Measurements from ENCODE around the gene DDC. TPM values are rescaled to one million over a fixed set of nuclear protein-coding genes. Genes with fewer than 3 reads are reported as not detected.

DDC gene
- total RNA-seq, 2 donors from 2014 or later = 1.5 to 1.9 TPM

GRCh38 chr7:50560865-50561351, 4.3 kb downstream of the DDC start:
- Histone ChIP-seq H3K4me1 (replicated peaks) (no peaks in the 10 kb centered on the region), H3K9me3 (no peaks in the 10 kb centered on the region), H3K27ac (no peak overlapping the region), H3K4me3 (no peak overlapping the region), H3K27me3 (replicated peaks; ENCODE audit: insufficient read depth) (no peaks in the 10 kb centered on the region), H3K36me3 (no peaks in the 10 kb centered on the region)
- 28% methylated on average over 9 of the region's 9 CpGs for WGBS
- intact Hi-C loops (cut with DNase I) = no loop called here
- TF ChIP-seq POLR2AphosphoS5 (IDR thresholded peaks at IDR 0.05) = no peak
- TF ChIP-seq POLR2A (IDR thresholded peaks at IDR 0.05) = no peak
- TF ChIP-seq CTCF (IDR thresholded peaks at IDR 0.05) = no peak
- DNase-seq (ENCODE audit: low spot score) = no peak

- TF ChIP-seq POLR2AphosphoS5 (IDR thresholded peaks at IDR 0.05) (no peak), CTCF (IDR thresholded peaks at IDR 0.05) (no peak), POLR2A (IDR thresholded peaks at IDR 0.05) (no peak)
- Histone ChIP-seq H3K27ac (no peak overlapping the region), H3K4me3 (no peak overlapping the region), H3K4me1 (replicated peaks) (no peaks in the 10 kb centered on the region), H3K36me3 (no peaks in the 10 kb centered on the region), H3K27me3 (replicated peaks; ENCODE audit: insufficient read depth) (no peaks in the 10 kb centered on the region), H3K9me3 (no peaks in the 10 kb centered on the region)
- 93% methylated on average over 7 of the region's 7 CpGs for WGBS
- intact Hi-C loops (cut with DNase I) = no loop called here
- no peak for DNase-seq (ENCODE audit: low spot score)
These were observed 5.3 kb downstream of the DDC start for GRCh38 chr7:50559881-50560280.

GRCh38 chr7:50558294-50559053, 6.7 kb downstream of the DDC start:
- Histone ChIP-seq H3K9me3 (no peaks in the 10 kb centered on the region), H3K4me3 (no peak overlapping the region), H3K4me1 (replicated peaks) (no peaks in the 10 kb centered on the region), H3K27me3 (replicated peaks; ENCODE audit: insufficient read depth) (no peaks in the 10 kb centered on the region), H3K36me3 (no peaks in the 10 kb centered on the region), H3K27ac (no peak overlapping the region)
- DNase-seq (ENCODE audit: low spot score) = no peak
- no peak for TF ChIP-seq POLR2AphosphoS5 (IDR thresholded peaks at IDR 0.05)
- no peak for TF ChIP-seq CTCF (IDR thresholded peaks at IDR 0.05)
- TF ChIP-seq POLR2A (IDR thresholded peaks at IDR 0.05) = no peak
- WGBS = 65% methylated on average over 5 of the region's 5 CpGs
- intact Hi-C loops (cut with DNase I) = no loop called here

- no peaks in the 10 kb centered on the region for H3K36me3 ChIP-seq
- no peaks in the 10 kb centered on the region for H3K4me1 ChIP-seq (replicated peaks)
- no peaks in the 10 kb centered on the region for H3K9me3 ChIP-seq
- DNase-seq (ENCODE audit: low spot score) = no peak
- H3K4me3 ChIP-seq = no peak overlapping the region
- H3K27ac ChIP-seq = no peak overlapping the region
- intact Hi-C loops (cut with DNase I) = no loop called here
- no peaks in the 10 kb centered on the region for H3K27me3 ChIP-seq (replicated peaks; ENCODE audit: insufficient read depth)
- WGBS = 55% methylated on average over 2 of the region's 2 CpGs
- TF ChIP-seq POLR2AphosphoS5 (IDR thresholded peaks at IDR 0.05) (no peak), CTCF (IDR thresholded peaks at IDR 0.05) (no peak), POLR2A (IDR thresholded peaks at IDR 0.05) (no peak)
These were observed 8.1 kb downstream of the DDC start for GRCh38 chr7:50557099-50557498.
